Occipital lobe (tissue), 2 donors: ENCODE results near the gene KLHL11. TPM values are rescaled to one million over a fixed set of nuclear protein-coding genes. Genes with fewer than 3 reads are reported as not detected.

ENCODE experiments used
- DNase-seq: peaks from one replicate; lab custom pipeline; 2025; lab: John Stamatoyannopoulos, UW
- total RNA-seq: library from RNA; depleted of rRNA; stranded (reverse); fragments of >200 nt; gene quantifications from one replicate; pipeline ENCODE4 v1.2.3, GENCODE V29; 2014

The KLHL11 gene
- total RNA-seq, result 74.9 TPM

GRCh38 chr17:41864836-41865595 lies at the start of gene KLHL11:
Gene KLHL11 (minus strand): TSS chr17:41865423. CDS start chr17:41865370, 53 bp downstream.
- peak; percentile 72 for DNase-seq

GRCh38 chr17:41915020-41915419 lies 49.8 kb upstream of the KLHL11 start:
- no peak for DNase-seq

- DNase-seq, result no peak
Measured at GRCh38 chr17:41914358-41914766, 49.1 kb upstream of the KLHL11 start.

GRCh38 chr17:41913798-41914197 lies 48.6 kb upstream of the KLHL11 start:
- DNase-seq, result no peak

- no peak for DNase-seq
Measured at GRCh38 chr17:41912925-41913324, 47.7 kb upstream of the KLHL11 start.

GRCh38 chr17:41910701-41911391 lies 45.6 kb upstream of the KLHL11 start:
- no peak for DNase-seq

- no peak for DNase-seq
Measured at GRCh38 chr17:41909088-41909487, 43.9 kb upstream of the KLHL11 start.

GRCh38 chr17:41907633-41908539 lies 42.7 kb upstream of the KLHL11 start:
- DNase-seq, result no peak

GRCh38 chr17:41907185-41907556 lies 41.9 kb upstream of the KLHL11 start:
- no peak for DNase-seq

- no peak for DNase-seq
Measured at GRCh38 chr17:41906465-41907184, 41.4 kb upstream of the KLHL11 start.

- DNase-seq, result no peak
Measured at GRCh38 chr17:41905172-41905571, 39.9 kb upstream of the KLHL11 start.

- DNase-seq, result no peak
Measured at GRCh38 chr17:41904242-41904841, 39.1 kb upstream of the KLHL11 start.

- no peak for DNase-seq
Measured at GRCh38 chr17:41901646-41902045, 36.4 kb upstream of the KLHL11 start.

GRCh38 chr17:41896726-41897125 lies 31.5 kb upstream of the KLHL11 start:
- DNase-seq, result no peak

- no peak for DNase-seq
Measured at GRCh38 chr17:41895617-41896016, 30.4 kb upstream of the KLHL11 start.

- no peak for DNase-seq
Measured at GRCh38 chr17:41894791-41895331, 29.6 kb upstream of the KLHL11 start.

- DNase-seq, result no peak
Measured at GRCh38 chr17:41893384-41893783, 28.2 kb upstream of the KLHL11 start.

GRCh38 chr17:41892021-41892376 lies 26.8 kb upstream of the KLHL11 start:
- no peak for DNase-seq

- no peak for DNase-seq
Measured at GRCh38 chr17:41891135-41892020, 26.2 kb upstream of the KLHL11 start.
